IPS-18c (cell line): ENCODE results near the gene PCDHA11.
"Not testable (repeated sequence)": the region's sequence is repeated elsewhere in the genome, so short reads cannot be mapped to it uniquely, and the experiment has no call there.

Source experiments
- H3K4me3 ChIP-seq: 2 replicates; pipeline ENCODE4 v1.7.0; 2013; ENCODE audit warnings: low read depth, mild to moderate bottlenecking, low read length, moderate library complexity; ENCODE audit not compliant: insufficient read depth
- H3K9me3 ChIP-seq: one replicate; pipeline ENCODE4 v1.6.1; 2013; ENCODE audit warnings: mild to moderate bottlenecking, low read length, moderate library complexity; ENCODE audit not compliant: control insufficient read depth, insufficient read depth

The PCDHA11 gene, protein sequence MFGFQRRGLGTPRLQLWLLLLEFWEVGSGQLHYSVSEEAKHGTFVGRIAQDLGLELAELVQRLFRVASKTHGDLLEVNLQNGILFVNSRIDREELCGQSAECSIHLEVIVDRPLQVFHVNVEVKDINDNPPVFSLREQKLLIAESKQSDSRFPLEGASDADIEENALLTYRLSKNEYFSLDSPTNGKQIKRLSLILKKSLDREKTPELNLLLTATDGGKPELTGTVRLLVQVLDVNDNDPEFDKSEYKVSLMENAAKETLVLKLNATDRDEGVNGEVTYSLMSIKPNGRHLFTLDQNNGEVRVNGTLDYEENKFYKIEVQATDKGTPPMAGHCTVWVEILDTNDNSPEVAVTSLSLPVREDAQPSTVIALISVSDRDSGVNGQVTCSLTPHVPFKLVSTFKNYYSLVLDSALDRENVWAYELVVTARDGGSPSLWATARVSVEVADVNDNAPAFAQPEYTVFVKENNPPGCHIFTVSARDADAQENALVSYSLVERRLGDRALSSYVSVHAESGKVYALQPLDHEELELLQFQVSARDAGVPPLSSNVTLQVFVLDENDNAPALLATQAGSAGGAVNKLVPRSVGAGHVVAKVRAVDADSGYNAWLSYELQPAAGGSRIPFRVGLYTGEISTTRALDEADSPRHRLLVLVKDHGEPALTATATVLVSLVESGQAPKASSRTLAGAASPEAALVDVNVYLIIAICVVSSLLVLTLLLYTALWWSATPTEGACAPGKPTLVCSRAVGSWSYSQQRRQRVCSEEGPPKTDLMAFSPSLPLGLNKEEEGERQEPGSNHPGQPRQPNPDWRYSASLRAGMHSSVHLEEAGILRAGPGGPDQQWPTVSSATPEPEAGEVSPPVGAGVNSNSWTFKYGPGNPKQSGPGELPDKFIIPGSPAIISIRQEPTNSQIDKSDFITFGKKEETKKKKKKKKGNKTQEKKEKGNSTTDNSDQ

DNA sequence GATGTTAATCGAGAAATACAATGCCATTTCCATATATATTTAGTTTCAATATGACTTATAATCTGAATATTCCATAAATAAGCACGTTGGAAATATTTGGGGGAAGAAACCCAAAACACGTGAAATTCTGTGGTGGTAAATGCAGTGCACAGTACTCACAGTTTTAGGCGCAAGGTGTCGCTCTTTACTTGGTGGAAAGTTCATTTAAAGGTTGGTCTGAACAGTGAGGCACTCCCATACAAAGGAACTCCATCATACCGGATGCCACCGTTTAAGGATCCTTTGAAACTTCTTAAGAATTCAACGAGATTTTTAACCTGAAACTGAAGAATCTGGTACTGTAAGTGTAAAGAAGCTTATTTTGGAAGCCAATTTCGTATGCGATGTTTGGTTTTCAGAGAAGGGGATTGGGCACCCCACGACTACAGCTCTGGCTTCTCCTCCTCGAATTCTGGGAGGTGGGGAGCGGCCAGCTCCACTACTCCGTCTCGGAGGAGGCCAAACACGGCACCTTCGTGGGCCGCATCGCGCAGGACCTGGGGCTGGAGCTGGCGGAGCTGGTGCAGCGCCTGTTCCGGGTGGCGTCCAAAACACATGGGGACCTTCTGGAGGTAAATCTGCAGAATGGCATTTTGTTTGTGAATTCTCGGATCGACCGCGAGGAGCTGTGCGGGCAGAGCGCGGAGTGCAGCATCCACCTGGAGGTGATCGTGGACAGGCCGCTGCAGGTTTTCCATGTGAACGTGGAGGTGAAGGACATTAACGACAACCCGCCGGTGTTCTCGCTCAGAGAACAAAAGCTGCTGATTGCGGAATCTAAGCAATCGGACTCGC is at the start of gene PCDHA11:
Gene PCDHA11 (plus strand): TSS at position 237 of the 834 bp plus-strand sequence. CDS start 147 bp downstream, at position 384.
- Histone ChIP-seq H3K4me3 (peak within 1 kb of the TSS; percentile 45), H3K9me3 (no peaks in the 10 kb centered on the region)

DNA sequence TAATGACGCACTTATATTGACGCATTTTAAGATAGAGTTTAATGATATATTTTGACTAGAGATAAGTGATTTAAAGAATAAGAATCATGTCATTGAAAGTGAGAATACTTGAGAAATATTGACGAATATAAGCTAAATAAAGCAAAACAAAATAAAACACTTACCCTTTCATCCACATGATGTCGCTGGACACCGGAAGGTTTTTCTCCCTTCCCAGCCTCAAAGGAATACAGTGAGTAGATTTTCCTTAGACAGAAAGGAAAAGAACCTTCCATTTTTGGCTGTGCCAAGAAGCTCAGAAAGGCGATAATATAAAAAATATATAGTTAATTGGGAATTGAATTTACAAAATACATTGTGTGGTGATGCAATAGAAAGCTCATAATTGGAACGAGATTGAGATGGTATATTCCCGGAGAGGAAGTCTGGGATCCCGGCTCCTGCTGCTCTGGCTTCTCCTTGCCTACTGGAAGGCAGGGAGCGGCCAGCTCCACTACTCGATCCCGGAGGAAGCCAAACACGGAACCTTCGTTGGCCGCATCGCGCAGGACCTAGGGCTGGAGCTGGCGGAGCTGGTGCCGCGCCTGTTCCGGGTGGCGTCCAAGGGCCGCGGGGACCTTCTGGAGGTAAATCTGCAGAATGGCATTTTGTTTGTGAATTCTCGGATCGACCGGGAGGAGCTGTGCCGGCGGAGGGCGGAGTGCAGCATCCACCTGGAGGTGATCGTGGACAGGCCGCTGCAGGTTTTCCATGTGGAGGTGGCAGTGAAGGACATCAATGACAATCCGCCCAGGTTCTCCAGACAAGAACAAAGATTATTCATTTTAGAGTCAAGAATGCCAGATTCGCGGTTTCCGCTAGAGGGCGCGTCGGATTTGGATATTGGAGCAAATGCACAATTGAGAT is 47.1 kb upstream of the PCDHA11 start, which contains the start of gene PCDHA5:
Gene PCDHA5 (plus strand): TSS at position 239 of the 906 bp plus-strand sequence.
- H3K4me3 ChIP-seq: no peak within 1 kb of the TSS
- no peaks in the 10 kb centered on the region for H3K9me3 ChIP-seq

DNA sequence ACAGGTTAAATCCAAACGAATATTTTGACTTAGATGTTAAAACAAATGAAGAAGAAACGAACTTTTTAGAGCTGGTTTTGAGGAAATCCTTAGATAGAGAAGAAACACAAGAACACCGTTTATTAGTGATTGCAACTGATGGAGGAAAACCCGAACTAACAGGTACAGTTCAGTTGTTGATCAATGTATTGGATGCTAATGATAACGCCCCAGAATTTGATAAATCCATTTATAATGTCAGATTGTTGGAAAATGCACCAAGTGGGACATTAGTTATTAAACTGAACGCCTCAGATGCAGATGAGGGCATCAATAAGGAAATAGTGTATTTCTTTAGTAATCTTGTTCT is 46.5 kb upstream of the PCDHA11 start:
- no peak overlapping the region for H3K4me3 ChIP-seq
- H3K9me3 ChIP-seq: no peaks in the 10 kb centered on the region

DNA sequence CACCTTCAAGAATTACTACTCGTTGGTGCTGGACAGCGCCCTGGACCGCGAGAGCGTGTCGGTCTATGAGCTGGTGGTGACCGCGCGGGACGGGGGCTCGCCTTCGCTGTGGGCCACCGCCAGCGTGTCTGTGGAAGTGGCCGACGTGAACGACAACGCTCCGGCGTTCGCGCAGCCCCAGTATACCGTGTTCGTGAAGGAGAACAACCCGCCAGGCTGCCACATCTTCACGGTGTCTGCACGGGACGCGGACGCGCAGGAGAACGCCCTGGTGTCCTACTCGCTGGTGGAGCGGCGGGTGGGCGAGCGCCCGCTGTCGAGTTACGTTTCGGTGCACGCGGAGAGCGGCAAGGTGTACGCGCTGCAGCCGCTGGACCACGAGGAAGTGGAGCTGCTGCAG is 45.8 kb upstream of the PCDHA11 start:
- not testable (repeated sequence) for H3K9me3 ChIP-seq, H3K4me3 ChIP-seq

DNA sequence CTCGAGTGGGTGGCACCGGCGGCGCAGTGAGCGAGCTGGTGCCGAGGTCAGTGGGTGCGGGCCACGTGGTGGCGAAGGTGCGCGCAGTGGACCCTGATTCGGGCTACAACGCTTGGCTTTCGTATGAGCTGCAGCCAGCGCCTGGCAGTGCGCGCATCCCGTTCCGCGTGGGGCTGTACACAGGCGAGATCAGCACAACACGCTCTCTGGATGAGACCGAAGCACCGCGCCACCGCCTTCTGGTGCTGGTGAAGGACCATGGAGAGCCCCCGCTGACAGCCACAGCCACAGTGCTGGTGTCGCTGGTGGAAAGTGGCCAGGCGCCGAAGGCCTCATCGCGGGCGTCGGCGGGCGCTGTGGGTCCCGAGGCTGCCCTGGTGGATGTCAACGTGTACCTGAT is 45.3 kb upstream of the PCDHA11 start:
- Histone ChIP-seq H3K4me3 (no peak overlapping the region), H3K9me3 (no peaks in the 10 kb centered on the region)

DNA sequence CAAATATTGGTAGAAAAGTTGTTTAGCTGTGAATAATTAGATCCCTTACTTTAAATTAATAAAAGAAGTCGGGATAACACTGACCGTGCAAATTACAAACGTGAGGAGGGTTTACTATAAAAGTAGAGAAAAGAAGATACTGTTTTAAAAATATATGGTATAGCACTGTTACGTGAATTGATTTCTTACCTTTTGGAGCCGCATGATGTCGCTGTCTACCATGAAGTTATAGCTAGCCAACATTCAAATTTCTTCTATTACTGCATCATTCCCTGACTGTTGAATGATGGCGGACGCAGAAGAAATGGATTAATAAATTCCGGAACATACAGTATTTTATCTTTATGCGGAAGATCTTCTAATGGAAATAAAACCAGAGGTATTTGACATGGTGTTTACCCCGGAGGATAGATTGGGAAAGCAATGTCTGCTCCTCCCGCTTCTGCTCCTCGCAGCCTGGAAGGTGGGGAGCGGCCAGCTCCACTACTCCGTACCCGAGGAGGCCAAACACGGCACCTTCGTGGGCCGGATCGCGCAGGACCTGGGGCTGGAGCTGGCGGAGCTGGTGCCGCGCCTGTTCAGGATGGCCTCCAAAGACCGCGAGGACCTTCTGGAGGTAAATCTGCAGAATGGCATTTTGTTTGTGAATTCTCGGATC is 40.9 kb upstream of the PCDHA11 start, which contains the start of gene PCDHA6:
Gene PCDHA6 (plus strand): TSS at position 257 of the 658 bp plus-strand sequence. CDS start 132 bp downstream, at position 389.
- no peak within 1 kb of the TSS for H3K4me3 ChIP-seq
- no peaks in the 10 kb centered on the region for H3K9me3 ChIP-seq

DNA sequence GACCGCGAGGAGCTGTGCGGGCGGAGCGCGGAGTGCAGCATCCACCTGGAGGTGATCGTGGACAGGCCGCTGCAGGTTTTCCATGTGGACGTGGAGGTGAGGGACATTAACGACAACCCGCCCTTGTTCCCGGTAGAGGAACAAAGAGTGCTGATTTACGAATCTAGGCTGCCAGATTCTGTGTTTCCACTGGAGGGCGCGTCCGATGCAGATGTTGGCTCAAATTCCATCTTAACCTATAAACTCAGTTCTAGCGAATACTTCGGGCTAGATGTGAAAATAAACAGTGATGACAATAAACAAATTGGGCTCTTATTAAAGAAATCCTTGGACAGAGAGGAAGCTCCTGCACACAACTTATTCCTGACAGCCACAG is 40.4 kb upstream of the PCDHA11 start:
- H3K4me3 ChIP-seq: no peak overlapping the region

DNA sequence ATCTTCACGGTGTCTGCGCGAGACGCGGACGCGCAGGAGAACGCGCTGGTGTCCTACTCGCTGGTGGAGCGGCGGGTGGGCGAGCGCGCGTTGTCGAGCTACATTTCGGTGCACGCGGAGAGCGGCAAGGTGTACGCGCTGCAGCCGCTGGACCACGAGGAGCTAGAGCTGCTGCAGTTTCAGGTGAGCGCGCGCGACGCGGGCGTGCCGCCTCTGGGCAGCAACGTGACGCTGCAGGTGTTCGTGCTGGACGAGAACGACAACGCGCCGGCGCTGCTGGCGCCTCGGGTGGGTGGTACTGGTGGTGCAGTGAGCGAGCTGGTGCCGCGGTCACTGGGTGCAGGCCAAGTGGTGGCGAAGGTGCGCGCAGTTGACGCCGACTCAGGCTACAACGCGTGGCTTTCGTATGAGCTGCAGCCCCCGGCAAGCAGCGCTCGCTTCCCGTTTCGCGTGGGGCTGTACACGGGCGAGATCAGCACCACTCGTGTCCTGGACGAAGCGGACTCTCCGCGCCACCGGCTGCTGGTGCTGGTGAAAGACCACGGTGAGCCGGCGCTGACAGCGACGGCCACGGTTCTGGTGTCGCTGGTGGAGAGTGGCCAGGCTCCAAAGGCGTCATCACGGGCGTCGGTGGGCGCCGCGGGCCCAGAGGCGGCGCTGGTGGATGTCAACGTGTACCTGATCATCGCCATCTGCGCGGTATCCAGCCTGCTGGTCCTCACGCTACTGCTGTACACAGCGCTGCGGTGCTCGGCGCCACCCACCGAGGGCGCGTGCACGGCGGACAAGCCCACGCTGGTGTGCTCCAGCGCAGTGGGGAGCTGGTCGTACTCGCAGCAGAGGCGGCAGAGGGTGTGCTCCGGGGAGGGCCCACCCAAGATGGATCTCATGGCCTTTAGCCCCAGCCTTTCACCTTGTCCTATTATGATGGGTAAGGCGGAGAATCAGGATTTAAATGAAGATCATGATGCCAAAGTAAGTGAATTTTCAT is 39.0 kb upstream of the PCDHA11 start:
- H3K9me3 ChIP-seq, H3K4me3 ChIP-seq: not testable (repeated sequence)

More for the DNA sequence above, 40.4 kb upstream of the PCDHA11 start:
- no peaks in the 10 kb centered on the region for H3K9me3 ChIP-seq

DNA sequence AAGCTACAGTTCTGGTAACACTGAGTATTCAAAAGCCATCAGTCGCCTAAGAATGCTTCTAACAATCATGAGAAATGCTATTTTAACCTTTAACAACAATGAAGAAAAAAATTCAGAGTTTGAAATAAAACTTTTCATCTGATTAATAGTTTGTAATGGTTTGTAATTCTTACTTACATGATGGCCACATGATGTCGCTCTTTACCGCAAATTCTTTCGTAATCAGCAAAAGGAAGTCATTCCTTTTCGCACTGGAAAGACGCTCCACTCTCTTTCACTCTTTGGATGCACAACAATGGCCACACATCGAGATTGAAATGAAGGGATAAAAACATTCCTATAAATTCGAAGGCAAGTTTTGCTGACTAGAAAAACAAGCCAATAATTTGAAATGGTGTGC is 34.8 kb upstream of the PCDHA11 start, which contains the start of gene PCDHA7:
Gene PCDHA7 (plus strand): TSS at position 277 of the 400 bp plus-strand sequence. CDS start 115 bp downstream, at position 392.
- Histone ChIP-seq H3K9me3 (peaks cover 2% of the 10 kb centered on the region), H3K4me3 (no peak within 1 kb of the TSS)

DNA sequence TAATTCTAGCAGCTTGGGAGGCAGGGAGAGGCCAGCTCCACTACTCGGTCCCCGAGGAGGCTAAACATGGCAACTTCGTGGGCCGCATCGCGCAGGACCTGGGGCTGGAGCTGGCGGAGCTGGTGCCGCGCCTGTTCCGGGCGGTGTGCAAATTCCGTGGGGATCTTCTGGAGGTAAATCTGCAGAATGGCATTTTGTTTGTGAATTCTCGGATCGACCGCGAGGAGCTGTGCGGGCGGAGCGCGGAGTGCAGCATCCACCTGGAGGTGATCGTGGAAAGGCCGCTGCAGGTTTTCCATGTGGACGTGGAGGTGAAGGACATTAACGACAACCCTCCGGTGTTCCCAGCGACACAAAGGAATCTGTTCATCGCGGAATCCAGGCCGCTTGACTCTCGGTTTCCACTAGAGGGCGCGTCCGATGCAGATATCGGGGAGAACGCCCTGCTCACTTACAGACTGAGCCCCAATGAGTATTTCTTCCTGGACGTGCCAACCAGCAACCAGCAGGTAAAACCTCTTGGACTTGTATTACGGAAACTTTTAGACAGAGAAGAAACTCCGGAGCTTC is 34.2 kb upstream of the PCDHA11 start:
- H3K9me3 ChIP-seq, H3K4me3 ChIP-seq: not testable (repeated sequence)

DNA sequence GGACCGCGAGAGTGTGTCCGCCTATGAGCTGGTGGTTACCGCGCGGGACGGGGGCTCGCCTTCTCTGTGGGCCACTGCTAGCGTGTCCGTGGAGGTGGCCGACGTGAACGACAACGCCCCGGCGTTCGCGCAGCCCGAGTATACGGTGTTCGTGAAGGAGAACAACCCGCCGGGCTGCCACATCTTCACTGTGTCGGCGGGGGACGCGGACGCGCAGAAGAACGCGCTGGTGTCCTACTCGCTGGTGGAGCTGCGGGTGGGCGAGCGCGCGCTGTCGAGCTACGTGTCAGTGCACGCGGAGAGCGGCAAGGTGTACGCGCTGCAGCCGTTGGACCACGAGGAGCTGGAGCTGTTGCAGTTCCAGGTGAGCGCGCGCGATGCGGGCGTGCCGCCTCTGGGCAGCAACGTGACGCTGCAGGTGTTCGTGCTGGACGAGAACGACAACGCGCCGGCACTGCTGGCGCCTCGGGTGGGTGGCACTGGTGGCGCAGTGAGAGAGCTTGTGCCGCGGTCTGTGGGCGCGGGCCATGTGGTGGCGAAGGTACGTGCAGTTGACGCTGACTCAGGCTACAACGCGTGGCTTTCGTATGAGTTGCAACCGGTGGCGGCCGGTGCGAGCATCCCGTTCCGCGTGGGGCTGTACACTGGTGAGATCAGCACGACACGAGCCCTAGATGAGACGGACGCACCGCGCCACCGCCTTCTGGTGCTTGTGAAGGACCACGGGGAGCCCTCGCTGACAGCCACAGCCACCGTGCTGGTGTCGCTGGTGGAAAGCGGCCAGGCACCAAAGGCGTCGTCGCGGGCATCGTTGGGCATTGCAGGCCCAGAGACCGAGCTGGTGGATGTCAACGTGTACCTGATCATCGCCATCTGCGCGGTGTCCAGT is 32.9 kb upstream of the PCDHA11 start:
- Histone ChIP-seq H3K9me3 (peaks cover 2% of the 10 kb centered on the region), H3K4me3 (no peak overlapping the region)

DNA sequence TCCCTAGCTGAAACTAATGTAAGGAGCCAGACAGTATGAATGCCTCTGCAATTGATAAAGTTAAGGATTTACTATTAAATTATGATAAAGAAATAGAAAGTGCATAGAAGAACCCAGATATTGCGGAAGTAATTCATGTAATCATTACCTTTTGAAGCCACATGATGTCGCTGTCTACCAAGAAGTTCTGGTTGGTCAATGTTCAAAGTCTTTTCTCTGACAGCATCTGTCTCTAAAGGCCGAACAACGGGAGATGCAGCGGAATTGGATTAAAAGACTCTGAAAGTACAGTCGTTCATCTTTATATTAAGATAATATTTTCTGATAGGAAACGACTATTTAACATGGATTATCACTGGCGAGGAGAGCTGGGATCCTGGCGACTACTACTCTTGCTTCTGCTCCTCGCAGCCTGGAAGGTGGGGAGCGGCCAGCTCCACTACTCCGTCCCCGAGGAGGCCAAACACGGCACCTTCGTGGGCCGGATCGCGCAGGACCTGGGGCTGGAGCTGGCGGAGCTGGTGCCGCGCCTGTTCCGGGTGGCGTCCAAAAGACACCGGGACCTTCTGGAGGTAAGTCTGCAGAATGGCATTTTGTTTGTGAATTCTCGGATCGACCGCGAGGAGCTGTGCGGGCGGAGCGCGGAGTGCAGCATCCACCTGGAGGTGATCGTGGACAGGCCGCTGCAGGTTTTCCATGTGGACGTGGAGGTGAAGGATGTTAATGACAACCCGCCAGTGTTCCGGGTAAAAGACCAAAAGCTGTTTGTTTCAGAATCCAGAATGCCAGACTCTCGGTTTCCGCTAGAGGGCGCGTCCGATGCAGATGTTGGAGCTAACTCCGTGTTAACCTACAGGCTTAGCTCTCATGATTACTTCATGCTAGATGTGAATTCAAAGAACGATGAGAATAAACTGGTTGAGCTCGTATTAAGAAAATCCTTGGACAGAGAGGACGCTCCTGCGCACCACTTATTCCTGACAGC is 27.5 kb upstream of the PCDHA11 start, which contains the start of gene PCDHA8:
Gene PCDHA8 (plus strand): TSS at position 210 of the 985 bp plus-strand sequence. CDS start 135 bp downstream, at position 345.
- Histone ChIP-seq H3K9me3 (no peaks in the 10 kb centered on the region), H3K4me3 (peak within 1 kb of the TSS; percentile 25; the same call in 1 of the 2 replicates)
